ENCODE measurements around the gene ALKBH6. TPM values are rescaled to one million over a fixed set of nuclear protein-coding genes. Genes with fewer than 3 reads are reported as not detected.

Gene ALKBH6
- total and polyA plus RNA-seq, 2 of the 8 experiments (the other 6 are each of a cell fraction or from before 2014, with no cell fraction given): 19.2 to 33.3 TPM

- no peak for TF ChIP-seq ATF2 (IDR thresholded peaks at IDR 0.05; ENCODE audit: low read length)
- TF ChIP-seq TCF12 (IDR thresholded peaks at IDR 0.05; ENCODE audit: low read depth, low read length): no peak
- TF ChIP-seq RBBP5 (IDR thresholded peaks at IDR 0.05; ENCODE audit: borderline replicate concordance, low read depth, low read length): no peak
Observed at GRCh38 chr19:35978832-35979365, 35.1 kb downstream of the ALKBH6 start (continued).
